Lower leg skin (tissue), 4 donors: ENCODE measurements around the gene SF3B1. TPM values are rescaled to one million over a fixed set of nuclear protein-coding genes. Genes with fewer than 3 reads are reported as not detected.
"Not testable (repeated sequence)": the region's sequence is repeated elsewhere in the genome, so short reads cannot be mapped to it uniquely, and the experiment has no call there.

Source experiments
- DNase-seq, 2 donors: peaks; one replicate each; pipeline ENCODE4 v3.0.0-alpha.2; 2019; ENCODE audit warnings: low spot score in 2 of 2
- H3K4me3 ChIP-seq: fragments of 200-600 bp; sonication (generic); 2 replicates; pipeline ENCODE4 v1.5.1; 2017; ENCODE audit warnings: mild to moderate bottlenecking, low read depth; ENCODE audit not compliant: poor library complexity, severe bottlenecking
- CTCF ChIP-seq, 3 donors: fragments of 450-650 bp; IDR thresholded peaks; one replicate each; pipeline ENCODE4 v1.5.1; 2016; ENCODE audit warnings: antibody characterized with exemption in 3 of 3, mild to moderate bottlenecking in 3 of 3, moderate library complexity in 2 of 3
- POLR2A ChIP-seq, 2 donors: fragments of 450-650 bp; IDR thresholded peaks; one replicate each; pipeline ENCODE4 v1.6.1; 2016 to 2017; ENCODE audit warnings: antibody characterized with exemption in 2 of 2, mild to moderate bottlenecking in 1 of 2, moderate library complexity in 1 of 2
- WGBS, 2 donors: methylation state at CpG; one replicate each; pipeline ENCODE4 v1.1.5; 2018; 5-methylcytosine and 5-hydroxymethylcytosine counted together
- intact Hi-C: fragments of 100-400 bp; cut with DNase I; formaldehyde crosslinking; loops from one replicate; pipeline ENCODE4 v1.15.0; 2023; ENCODE audit warnings: low total_unique reads
- total RNA-seq, 4 donors: library from RNA; depleted of rRNA; stranded (reverse); fragments of >200 nt; gene quantifications; one replicate each; pipeline ENCODE4 v1.1.0, GENCODE V29; 2016

SF3B1 gene
- total RNA-seq, result 100 to 1,000 TPM; 160 to 327 (median 242) TPM

GRCh38 chr2:197434541-197435513, at the start of gene SF3B1:
Gene SF3B1 (minus strand): TSS chr2:197435028. CDS start chr2:197434999, 29 bp downstream.
- 0 to 1% methylated on average over 66 to 74 of the region's 74 CpGs for WGBS, 2 donors
- DNase-seq, result peak; percentile 97 to 100
- peak within 1 kb of the TSS; percentile 100 for H3K4me3 ChIP-seq
- TF ChIP-seq CTCF (IDR thresholded peaks at IDR 0.05) (no peak), POLR2A (IDR thresholded peaks at IDR 0.05) (peak in 1 of 2 donors; percentile 94)
- intact Hi-C loops, result no loop called here

- intact Hi-C loops, H3K4me3 ChIP-seq, DNase-seq: not testable (repeated sequence)
- 94 to 95% methylated on average over 3 of the region's 3 CpGs for WGBS, 2 donors
Measured at GRCh38 chr2:197484248-197484647, 49.4 kb upstream of the SF3B1 start.

- DNase-seq, result no peak
- 95% methylated on average over 9 of the region's 9 CpGs for WGBS, 2 donors
- no peak overlapping the region for H3K4me3 ChIP-seq
- TF ChIP-seq POLR2A (IDR thresholded peaks at IDR 0.05) (no peak), CTCF (IDR thresholded peaks at IDR 0.05) (no peak)
- intact Hi-C loops, result no loop called here
Measured at GRCh38 chr2:197480165-197481036, 45.6 kb upstream of the SF3B1 start.

- intact Hi-C loops, result no loop called here
- DNase-seq, result no peak
- H3K4me3 ChIP-seq, result no peak overlapping the region
- TF ChIP-seq CTCF (IDR thresholded peaks at IDR 0.05) (no peak), POLR2A (IDR thresholded peaks at IDR 0.05) (no peak)
- 96 to 100% methylated on average over 3 of the region's 3 CpGs for WGBS, 2 donors
Measured at GRCh38 chr2:197477797-197478196, 43.0 kb upstream of the SF3B1 start.

GRCh38 chr2:197472166-197472565, 37.3 kb upstream of the SF3B1 start:
- 94 to 98% methylated on average over 5 of the region's 5 CpGs for WGBS, 2 donors
- no peak overlapping the region for H3K4me3 ChIP-seq
- TF ChIP-seq POLR2A (IDR thresholded peaks at IDR 0.05) (no peak), CTCF (IDR thresholded peaks at IDR 0.05) (no peak)
- no peak for DNase-seq
- intact Hi-C loops, result no loop called here

GRCh38 chr2:197464175-197464574, 29.3 kb upstream of the SF3B1 start:
- DNase-seq, result no peak
- 58 to 65% methylated on average over 1 of the region's 1 CpG for WGBS, 2 donors
- H3K4me3 ChIP-seq, result no peak overlapping the region
- intact Hi-C loops, result no loop called here
- TF ChIP-seq POLR2A (IDR thresholded peaks at IDR 0.05) (no peak), CTCF (IDR thresholded peaks at IDR 0.05) (no peak)
